Karpas-422 (cell line): ENCODE results near the gene LIPM. TPM values are rescaled to one million over a fixed set of nuclear protein-coding genes. Genes with fewer than 3 reads are reported as not detected.

ENCODE experiments used
- DNase-seq: peaks from one replicate; pipeline ENCODE4 v3.0.0-alpha.2; 2015
- H2AFZ ChIP-seq: fragments of 200-600 bp; sonication (generic); 2 replicates; pipeline ENCODE4 v1.6.1; 2014; ENCODE audit warnings: antibody characterized with exemption, low read length, mixed read lengths
- H3K27ac ChIP-seq: fragments of 200-600 bp; sonication (generic); 2 replicates; pipeline ENCODE4 v1.5.1; 2014; ENCODE audit warnings: mild to moderate bottlenecking, low read length, moderate library complexity
- H3K27me3 ChIP-seq: fragments of 200-600 bp; sonication (generic); 2 replicates; pipeline ENCODE4 v1.6.1; 2014; ENCODE audit warnings: low read length, mixed read lengths
- H3K36me3 ChIP-seq: fragments of 200-600 bp; sonication (generic); 2 replicates; pipeline ENCODE4 v1.6.1; 2014; ENCODE audit warnings: low read length, mixed read lengths; ENCODE audit not compliant: insufficient read depth
- H3K4me1 ChIP-seq: fragments of 200-600 bp; sonication (generic); 2 replicates; pipeline ENCODE4 v1.6.1; 2014; ENCODE audit warnings: mild to moderate bottlenecking, low read length, mixed read lengths
- H3K4me2 ChIP-seq: fragments of 200-600 bp; sonication (generic); 2 replicates; pipeline ENCODE4 v1.6.1; 2014; ENCODE audit warnings: low read length, low read depth, mild to moderate bottlenecking; ENCODE audit not compliant: poor library complexity, severe bottlenecking
- H3K4me3 ChIP-seq: fragments of 200-600 bp; sonication (generic); 2 replicates; pipeline ENCODE4 v1.5.1; 2014; ENCODE audit warnings: mild to moderate bottlenecking, antibody characterized with exemption, low read length, mixed read lengths
- H3K79me2 ChIP-seq: fragments of 200-600 bp; sonication (generic); 2 replicates; pipeline ENCODE4 v1.6.1; 2014; ENCODE audit warnings: mild to moderate bottlenecking, low read length, mixed read lengths
- H3K9ac ChIP-seq: fragments of 200-600 bp; sonication (generic); 2 replicates; pipeline ENCODE4 v1.6.0; 2014; ENCODE audit warnings: low read length
- H3K9me2 ChIP-seq: fragments of 200-600 bp; sonication (generic), shearing (Covaris generic); replicated peaks from 2 replicates; pipeline ENCODE4 v1.6.0; 2014; ENCODE audit warnings: mild to moderate bottlenecking, low read length, moderate library complexity; ENCODE audit not compliant: insufficient read depth
- H3K9me3 ChIP-seq: fragments of 300-700, 200-600 bp; sonication (generic); 2 replicates; pipeline ENCODE4 v1.6.1; 2014; ENCODE audit warnings: low read length, mixed read lengths
- H4K20me1 ChIP-seq: fragments of 200-600 bp; sonication (generic); 2 replicates; pipeline ENCODE4 v1.6.1; 2014; ENCODE audit warnings: mild to moderate bottlenecking, antibody characterized with exemption, low read length, low read depth; ENCODE audit not compliant: insufficient read depth
- total RNA-seq: library from RNA; depleted of rRNA; stranded (reverse); fragments of >200 nt; shearing (Covaris generic); gene quantifications from 2 replicates; pipeline ENCODE4 v1.2.3, GENCODE V29; 2014; ENCODE audit warnings: low replicate concordance

Gene LIPM
- total RNA-seq, 1 experiment from 2014 or later, result not detected

DNA sequence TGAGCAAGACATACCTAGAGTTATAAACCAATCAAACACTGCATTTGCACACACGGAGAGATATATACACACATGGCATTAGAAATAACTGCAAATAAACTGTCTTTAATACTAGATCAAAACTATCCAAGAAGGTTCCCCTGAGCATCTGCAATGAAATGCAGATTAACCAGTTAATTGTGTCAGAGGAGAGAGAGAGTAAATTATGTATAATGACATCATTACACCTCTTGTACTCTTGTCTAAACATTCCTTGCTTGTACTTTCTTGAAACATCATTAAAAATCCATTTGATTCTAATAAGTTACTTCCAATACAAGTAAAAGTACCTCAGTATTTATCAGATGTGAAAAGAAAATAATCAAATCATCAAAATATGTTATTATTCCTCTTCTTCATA is 48.2 kb downstream of the LIPM start:
- no peak overlapping the region for H3K27ac ChIP-seq
- no peaks in the 10 kb centered on the region for H3K4me1 ChIP-seq
- H3K4me2 ChIP-seq, result no peak overlapping the region
- no peaks in the 10 kb centered on the region for H3K27me3 ChIP-seq
- no peak overlapping the region for H3K9ac ChIP-seq
- H3K4me3 ChIP-seq, result no peak overlapping the region
- no peaks in the 10 kb centered on the region for H3K79me2 ChIP-seq
- H2AFZ ChIP-seq, result no peak overlapping the region
- no peak for DNase-seq
- no peaks in the 10 kb centered on the region for H3K36me3 ChIP-seq
- no peaks in the 10 kb centered on the region for H3K9me3 ChIP-seq
- H3K9me2 ChIP-seq, result no peaks in the 10 kb centered on the region
- no peaks in the 10 kb centered on the region for H4K20me1 ChIP-seq

DNA sequence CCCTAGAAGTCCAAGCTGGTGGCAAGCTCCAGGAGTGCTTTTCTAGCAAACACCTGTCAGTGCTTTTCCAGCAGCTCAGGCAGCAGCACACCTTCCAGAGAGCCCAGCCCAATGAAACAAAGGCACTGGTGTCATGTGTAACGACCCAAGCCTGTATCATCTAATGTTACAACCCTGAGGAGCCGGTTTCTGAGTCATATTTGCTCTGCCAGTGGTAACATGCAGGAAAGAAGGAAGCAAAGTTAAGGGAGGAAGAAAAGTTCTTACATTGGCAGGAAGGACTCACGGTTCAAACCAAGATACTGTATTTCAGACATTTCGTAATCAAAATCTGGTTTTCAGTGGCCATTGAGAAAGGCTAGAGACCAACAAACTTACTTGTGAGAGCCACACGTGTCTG is 49.2 kb downstream of the LIPM start, which contains the start of gene ANKRD22:
ANKRD22 (minus strand) TSS at position 139 of the 400 bp plus-strand sequence. CDS start 237 bp downstream, outside the sequence.
- Histone ChIP-seq H3K27ac (no peak within 1 kb of the TSS), H3K4me3 (no peak within 1 kb of the TSS), H3K27me3 (no peaks in the 10 kb centered on the region), H3K9ac (no peak within 1 kb of the TSS), H4K20me1 (no peaks in the 10 kb centered on the region), H3K4me1 (no peaks in the 10 kb centered on the region), H3K36me3 (no peaks in the 10 kb centered on the region), H3K79me2 (no peaks in the 10 kb centered on the region), H2AFZ (no peak within 1 kb of the TSS), H3K4me2 (no peak within 1 kb of the TSS), H3K9me3 (no peaks in the 10 kb centered on the region), H3K9me2 (no peaks in the 10 kb centered on the region)
- DNase-seq, result no peak

DNA sequence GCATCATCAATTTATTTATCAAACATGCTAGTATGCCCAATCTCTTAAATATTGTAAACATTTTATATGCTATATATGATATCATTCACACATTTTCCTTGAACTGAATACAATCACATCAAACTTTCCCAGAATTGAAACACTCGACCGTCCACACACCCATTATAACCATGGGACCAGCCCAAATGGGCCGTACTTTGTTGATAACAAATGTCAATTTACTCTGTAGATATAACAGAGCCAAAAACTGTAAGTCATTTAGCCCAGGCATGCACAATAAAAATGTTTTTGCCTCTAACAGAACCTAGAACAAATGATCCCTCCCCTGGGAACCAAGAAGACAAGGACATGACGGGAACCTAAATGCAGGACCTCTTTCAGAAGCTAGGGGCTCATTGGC is 49.8 kb downstream of the LIPM start:
- H3K27me3 ChIP-seq, result no peaks in the 10 kb centered on the region
- no peaks in the 10 kb centered on the region for H3K36me3 ChIP-seq
- H2AFZ ChIP-seq, result no peak overlapping the region
- H4K20me1 ChIP-seq, result no peaks in the 10 kb centered on the region
- no peak overlapping the region for H3K9ac ChIP-seq
- no peak for DNase-seq
- H3K4me1 ChIP-seq, result no peaks in the 10 kb centered on the region
- H3K79me2 ChIP-seq, result no peaks in the 10 kb centered on the region
- H3K9me3 ChIP-seq, result no peaks in the 10 kb centered on the region
- H3K9me2 ChIP-seq, result no peaks in the 10 kb centered on the region
- no peak overlapping the region for H3K4me3 ChIP-seq
- no peak overlapping the region for H3K27ac ChIP-seq
- no peak overlapping the region for H3K4me2 ChIP-seq

DNA sequence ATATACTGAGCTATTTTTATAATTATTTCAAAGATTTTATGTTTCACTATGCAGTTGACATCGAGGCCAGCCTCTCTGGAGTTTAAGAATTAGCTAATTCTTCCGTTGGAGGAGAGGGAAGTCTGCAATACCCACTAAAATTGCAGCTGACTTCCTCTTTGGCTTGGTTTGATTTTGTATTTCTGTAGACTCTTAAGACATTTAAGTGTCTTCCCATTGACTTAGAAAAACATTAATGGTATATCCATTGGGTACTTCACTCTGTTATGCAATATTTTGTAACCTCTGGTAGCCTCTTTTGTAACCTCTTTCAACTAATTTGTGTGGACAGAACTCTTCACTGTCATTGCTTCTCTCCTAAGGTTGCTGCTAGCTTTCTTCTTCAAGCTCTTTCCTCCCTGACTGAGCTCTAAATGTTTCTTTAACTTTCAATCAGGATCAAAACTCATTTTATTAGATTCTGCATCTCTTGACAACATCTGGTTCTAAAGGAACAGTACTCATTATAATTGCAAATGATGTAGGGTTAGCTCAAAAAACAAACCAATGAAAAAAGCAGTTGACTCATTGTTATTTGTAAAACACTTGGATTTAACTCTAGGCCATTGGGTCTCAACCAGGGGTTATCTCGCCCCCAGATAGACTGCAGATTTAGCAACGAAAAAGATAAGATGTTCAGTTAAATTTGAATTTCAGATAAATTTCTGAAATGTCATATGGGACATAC is 50.8 kb downstream of the LIPM start:
- Histone ChIP-seq H3K36me3 (no peaks in the 10 kb centered on the region), H3K9ac (no peak overlapping the region), H2AFZ (no peak overlapping the region), H3K79me2 (no peaks in the 10 kb centered on the region), H3K4me3 (no peak overlapping the region), H3K9me2 (no peaks in the 10 kb centered on the region), H4K20me1 (no peaks in the 10 kb centered on the region), H3K9me3 (no peaks in the 10 kb centered on the region), H3K27ac (no peak overlapping the region), H3K4me2 (no peak overlapping the region), H3K4me1 (no peaks in the 10 kb centered on the region), H3K27me3 (no peaks in the 10 kb centered on the region)
- no peak for DNase-seq

DNA sequence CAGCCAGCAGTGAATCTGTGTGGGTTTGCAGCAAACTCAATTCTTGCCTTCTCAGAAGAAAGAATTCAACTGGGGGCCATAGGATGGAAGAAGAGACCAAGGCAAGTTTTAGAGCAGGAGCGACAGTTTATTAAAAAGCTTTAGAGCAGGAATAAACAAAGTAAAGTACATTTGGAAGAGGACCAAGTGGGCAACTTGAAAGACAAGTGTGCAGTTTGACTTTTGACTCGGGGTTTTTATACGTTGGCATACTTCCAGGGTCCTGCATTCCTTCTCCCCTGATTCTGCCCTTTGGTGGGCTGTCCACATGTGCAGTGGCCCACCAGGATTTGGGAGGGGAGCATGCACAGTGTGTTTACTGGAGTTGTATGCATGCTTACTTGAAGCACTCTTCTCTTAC is 52.2 kb downstream of the LIPM start:
- Histone ChIP-seq H3K9me2 (no peaks in the 10 kb centered on the region), H3K27ac (no peak overlapping the region), H3K79me2 (no peaks in the 10 kb centered on the region), H3K4me2 (no peak overlapping the region), H3K9me3 (no peaks in the 10 kb centered on the region), H3K4me3 (no peak overlapping the region), H3K36me3 (no peaks in the 10 kb centered on the region), H3K4me1 (no peaks in the 10 kb centered on the region), H4K20me1 (no peaks in the 10 kb centered on the region), H2AFZ (no peak overlapping the region), H3K9ac (no peak overlapping the region), H3K27me3 (no peaks in the 10 kb centered on the region)
- no peak for DNase-seq

DNA sequence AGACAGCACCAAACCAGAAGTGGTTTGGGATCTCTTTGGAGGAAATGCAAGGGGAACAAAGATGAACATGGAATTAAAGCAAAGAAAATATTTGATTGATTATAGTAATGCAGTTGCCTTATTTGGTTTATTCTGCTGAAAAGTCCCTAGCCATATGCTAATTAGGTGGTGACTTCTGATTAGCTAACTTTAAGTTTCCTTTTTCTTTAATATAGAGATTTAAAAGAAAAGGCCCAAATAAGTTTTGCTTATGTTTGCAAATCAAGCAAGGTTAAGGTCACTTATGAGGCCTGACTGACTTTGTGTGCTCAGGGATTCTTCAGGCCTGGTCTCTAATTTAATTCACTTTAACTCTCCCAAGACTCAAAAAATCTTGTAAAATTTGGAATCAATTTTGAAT is 55.3 kb downstream of the LIPM start:
- no peaks in the 10 kb centered on the region for H4K20me1 ChIP-seq
- H3K9me2 ChIP-seq, result no peaks in the 10 kb centered on the region
- no peak overlapping the region for H3K27ac ChIP-seq
- H3K79me2 ChIP-seq, result no peaks in the 10 kb centered on the region
- no peaks in the 10 kb centered on the region for H3K27me3 ChIP-seq
- no peak overlapping the region for H2AFZ ChIP-seq
- no peak overlapping the region for H3K4me2 ChIP-seq
- no peak overlapping the region for H3K4me3 ChIP-seq
- no peaks in the 10 kb centered on the region for H3K4me1 ChIP-seq
- H3K36me3 ChIP-seq, result no peaks in the 10 kb centered on the region
- no peak for DNase-seq
- no peak overlapping the region for H3K9ac ChIP-seq
- H3K9me3 ChIP-seq, result no peaks in the 10 kb centered on the region

DNA sequence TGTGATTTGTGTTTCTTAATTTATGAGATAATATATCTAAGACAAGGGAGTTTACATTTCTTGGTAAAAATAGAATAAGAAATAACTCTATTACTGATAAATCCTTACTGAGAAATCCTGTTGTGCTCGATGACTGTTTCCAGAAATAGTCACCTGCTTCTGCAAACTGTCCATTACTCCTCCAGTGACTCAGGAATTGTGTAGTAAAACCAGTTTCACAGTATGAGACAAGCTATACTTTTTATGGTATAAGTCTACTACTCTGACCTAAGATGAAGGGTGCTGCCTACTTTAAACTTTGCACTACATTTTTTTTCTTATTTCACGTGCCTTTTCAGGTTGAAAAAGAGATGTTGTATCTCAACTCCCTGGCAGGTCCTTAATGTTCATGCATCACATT is 56.0 kb downstream of the LIPM start:
- Histone ChIP-seq H3K79me2 (no peaks in the 10 kb centered on the region), H3K4me1 (no peaks in the 10 kb centered on the region), H3K9me2 (no peaks in the 10 kb centered on the region), H4K20me1 (no peaks in the 10 kb centered on the region), H3K27ac (no peak overlapping the region), H2AFZ (no peak overlapping the region), H3K9ac (no peak overlapping the region), H3K4me3 (no peak overlapping the region), H3K9me3 (no peaks in the 10 kb centered on the region), H3K36me3 (no peaks in the 10 kb centered on the region), H3K4me2 (no peak overlapping the region), H3K27me3 (no peaks in the 10 kb centered on the region)
- DNase-seq, result no peak

DNA sequence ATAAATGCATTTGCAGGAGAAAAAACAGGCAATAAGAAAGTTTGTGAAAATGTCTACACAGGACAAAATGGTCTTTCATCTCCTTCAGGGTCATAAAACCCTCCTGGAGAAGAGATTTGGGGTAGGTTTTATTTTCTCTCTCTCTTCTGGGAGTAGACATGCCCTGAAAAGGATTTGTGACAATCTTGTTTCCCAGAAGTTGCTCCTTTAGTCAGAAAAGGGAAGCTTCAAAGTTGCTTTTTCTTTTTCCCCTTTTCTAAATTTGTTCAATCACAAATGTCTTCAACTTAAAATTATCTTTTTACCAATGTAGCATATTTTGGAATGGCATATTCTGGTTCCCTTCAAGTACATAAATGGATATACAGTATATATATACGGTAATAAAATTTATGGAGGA is 58.5 kb downstream of the LIPM start:
- Histone ChIP-seq H3K79me2 (no peaks in the 10 kb centered on the region), H3K27ac (no peak overlapping the region), H4K20me1 (no peaks in the 10 kb centered on the region), H2AFZ (no peak overlapping the region), H3K9me3 (no peaks in the 10 kb centered on the region), H3K4me2 (no peak overlapping the region), H3K9ac (no peak overlapping the region), H3K4me3 (no peak overlapping the region), H3K27me3 (no peaks in the 10 kb centered on the region), H3K9me2 (no peaks in the 10 kb centered on the region), H3K36me3 (no peaks in the 10 kb centered on the region), H3K4me1 (no peaks in the 10 kb centered on the region)
- no peak for DNase-seq
